HepG2 (cell line): ENCODE results near the gene GJB2. TPM values are rescaled to one million over a fixed set of nuclear protein-coding genes. Genes with fewer than 3 reads are reported as not detected.

Experiments
- ATAC-seq: fragments of 200-7000 bp; cut with Tn5 transposase; 3 replicates; pipeline ENCODE4 v1.9.1; 2020; ENCODE audit warnings: mild to moderate bottlenecking, moderate library complexity
- BruUV-seq: library from RNA; stranded (reverse); fragments of 400-500 nt; replicated peaks from 2 replicates; lab custom pipeline; 2021; lab: Mats Ljungman, UMichigan
- CTCF ChIA-PET: fragments of 300-600 bp; formaldehyde crosslinking; extraction: SDS; loops from one replicate; lab custom pipeline; 2021; ENCODE audit warnings: low total read pairs, inconsistent platforms, low intra/inter-chr PET ratio; lab: Yijun Ruan, JAX
- POLR2A ChIA-PET: fragments of 350-600 bp; sonication (Branson Sonifier 250); formaldehyde crosslinking; loops from one replicate; lab custom pipeline; 2020; ENCODE audit warnings: antibody characterized with exemption, inconsistent platforms; lab: Yijun Ruan, JAX
- DNase-seq: peaks from one replicate; pipeline ENCODE4 v3.0.0-alpha.2; 2015; ENCODE audit warnings: low spot score
- FAIRE-seq: peaks from 3 replicates; lab custom pipeline; 2011; peaks lifted over from hg19 to GRCh38; lab: Jason Lieb, UNC
- H2AFZ ChIP-seq: one replicate; pipeline ENCODE4 v1.6.1; 2011; ENCODE audit warnings: low read length, inconsistent platforms
- H3K27ac ChIP-seq: fragments of 300-600 bp; 3 replicates; pipeline ENCODE4 v1.8.0; 2011; ENCODE audit warnings: mixed run types, mild to moderate bottlenecking, mixed read lengths, low read length, inconsistent platforms; ENCODE audit not compliant: insufficient read depth; ENCODE audit errors: extremely low read length
- H3K27me3 ChIP-seq, 2 experiments: fragments of 200-600 bp in 1 of 2; 2 replicates in 1 of 2; 3 replicates in 1 of 2; pipeline versions ENCODE4 v1.6.0 to v1.8.0; 2011; ENCODE audit warnings: low read length in 2 of 2, mild to moderate bottlenecking in 2 of 2, moderate library complexity in 2 of 2, inconsistent platforms in 1 of 2; ENCODE audit not compliant: insufficient read depth in 2 of 2, control insufficient read depth in 1 of 2
- H3K36me3 ChIP-seq, 2 experiments: fragments of 200-600 bp in 1 of 2; replicated peaks in 1 of 2; 2 replicates in 1 of 2; 3 replicates in 1 of 2; pipeline versions ENCODE4 v1.5.1 to v1.8.0; 2011; ENCODE audit warnings: low read length in 2 of 2, inconsistent platforms in 1 of 2; ENCODE audit not compliant: insufficient read depth in 2 of 2, control insufficient read depth in 1 of 2
- H3K4me1 ChIP-seq: 2 replicates; pipeline ENCODE4 v1.5.1; 2012; ENCODE audit warnings: low read length, inconsistent platforms; ENCODE audit not compliant: insufficient read depth
- H3K4me2 ChIP-seq: 2 replicates; pipeline ENCODE4 v1.6.0; 2011; ENCODE audit warnings: low read depth, low read length, inconsistent platforms
- H3K4me3 ChIP-seq, 3 experiments: fragments of 200-600 bp in 1 of 3; sonication (generic), shearing (Covaris generic) in 1 of 3; replicated peaks in 1 of 3; 2 replicates each; pipeline ENCODE4 v1.5.1; 2011 to 2016; ENCODE audit warnings: low read length in 3 of 3, inconsistent platforms in 2 of 3, low read depth in 2 of 3, mild to moderate bottlenecking in 2 of 3, control low read depth in 1 of 3, mixed read lengths in 1 of 3; ENCODE audit not compliant: insufficient read depth in 1 of 3
- H3K79me2 ChIP-seq: one replicate; pipeline ENCODE4 v1.6.1; 2011; ENCODE audit warnings: low read length, inconsistent platforms; ENCODE audit not compliant: insufficient read depth
- H3K9ac ChIP-seq: 2 replicates; pipeline ENCODE4 v1.6.0; 2011; ENCODE audit warnings: mild to moderate bottlenecking, low read depth, low read length, inconsistent platforms; ENCODE audit not compliant: insufficient read depth
- H3K9me3 ChIP-seq: 2 replicates; pipeline ENCODE4 v1.5.1; 2012; ENCODE audit warnings: mild to moderate bottlenecking, low read length
- H4K20me1 ChIP-seq: 2 replicates; pipeline ENCODE4 v1.6.0; 2011; ENCODE audit warnings: inconsistent platforms, mild to moderate bottlenecking, low read length, moderate library complexity; ENCODE audit not compliant: insufficient read depth
- CEBPB ChIP-seq: IDR thresholded peaks from 2 replicates; pipeline ENCODE4 v1.6.1; 2011; ENCODE audit warnings: low read depth, low read length, improper control_type of control experiment, borderline replicate concordance
- FOXO1 ChIP-seq: sonication (generic); formaldehyde crosslinking; IDR thresholded peaks from 2 replicates; pipeline ENCODE4 v1.4.0; 2020; ENCODE audit warnings: missing genetic modification reagents
- ZC3H4 ChIP-seq: sonication (generic); formaldehyde crosslinking; IDR thresholded peaks from 2 replicates; pipeline ENCODE4 v1.4.0; 2020; ENCODE audit warnings: missing genetic modification reagents, borderline replicate concordance
- ZNF367 ChIP-seq: sonication (generic); formaldehyde crosslinking; IDR thresholded peaks from 2 replicates; pipeline ENCODE4 v1.4.0; 2020; ENCODE audit warnings: missing genetic modification reagents, borderline replicate concordance
- ZNF749 ChIP-seq: sonication (generic); formaldehyde crosslinking; IDR thresholded peaks from 2 replicates; pipeline ENCODE4 v1.8.0; 2022; ENCODE audit warnings: mild to moderate bottlenecking, missing genetic modification reagents, moderate library complexity, borderline replicate concordance
- WGBS: methylation state at CpG from one replicate; pipeline ENCODE4 v1.1.6; 2017; ENCODE audit warnings: low lambda C conversion rate; 5-methylcytosine and 5-hydroxymethylcytosine counted together
- in situ Hi-C: cut with HindIII; loops from 2 replicates; pipeline ENCODE4 v1.10.0; 2017; ENCODE audit warnings: low pct_unique_long_range_greater_than_20kb; ENCODE audit not compliant: extremely low pct_ligation_motif_present
- intact Hi-C: fragments of 100-400 bp; cut with micrococcal nuclease; formaldehyde crosslinking; loops from one replicate; pipeline ENCODE4 v1.10.0; 2022; ENCODE audit not compliant: unreplicated experiment
- polyA plus RNA-seq, 8 experiments: library from polyadenylated mRNA; depleted of rRNA in 3 of 8; stranded (reverse) in 7 of 8; unstranded in 1 of 8; fragments of >200 nt; fragmentation: Illumina TruSeq in 4 of 8; extraction: Trizol in 4 of 8; gene quantifications; 2 replicates each; pipeline versions ENCODE4 v1.2.1 to v1.2.3, GENCODE V29; 2011 to 2016; ENCODE audit warnings: low read depth in 4 of 8, missing spikeins in 1 of 8, mixed read lengths in 1 of 8; ENCODE audit not compliant: insufficient read depth in 1 of 8
- total RNA-seq, 5 experiments: library from RNA; depleted of rRNA; stranded (reverse); fragments of >200 nt; fragmentation: Illumina TruSeq; extraction: Trizol; gene quantifications; 2 replicates each; pipeline ENCODE4 v1.2.3, GENCODE V29; 2016; ENCODE audit warnings: low read depth in 1 of 5
- TF ChIP-seq, protein P1 (sequence below): sonication (generic); formaldehyde crosslinking; IDR thresholded peaks from 2 replicates; pipeline ENCODE4 v1.8.0; 2022; ENCODE audit warnings: mild to moderate bottlenecking, missing genetic modification reagents, moderate library complexity
- TF ChIP-seq, protein P2 (sequence below): sonication (generic); formaldehyde crosslinking; IDR thresholded peaks from 2 replicates; pipeline ENCODE4 v1.5.0; 2020; ENCODE audit warnings: mild to moderate bottlenecking, low read depth, missing genetic modification reagents, borderline replicate concordance
- TF ChIP-seq, protein P3 (sequence below): sonication (generic); formaldehyde crosslinking; IDR thresholded peaks from 2 replicates; pipeline ENCODE4 v1.5.0; 2020; ENCODE audit warnings: missing genetic modification reagents
- TF ChIP-seq, protein P4 (sequence below): sonication (generic); formaldehyde crosslinking; IDR thresholded peaks from 2 replicates; pipeline ENCODE4 v1.5.1; 2020; ENCODE audit warnings: mild to moderate bottlenecking, moderate library complexity, missing genetic modification reagents

GJB2 gene
- total and polyA plus RNA-seq, 2 of the 13 experiments (the other 11 are each of a cell fraction or from before 2014, with no cell fraction given), result 0.15 to 0.18 TPM

DNA sequence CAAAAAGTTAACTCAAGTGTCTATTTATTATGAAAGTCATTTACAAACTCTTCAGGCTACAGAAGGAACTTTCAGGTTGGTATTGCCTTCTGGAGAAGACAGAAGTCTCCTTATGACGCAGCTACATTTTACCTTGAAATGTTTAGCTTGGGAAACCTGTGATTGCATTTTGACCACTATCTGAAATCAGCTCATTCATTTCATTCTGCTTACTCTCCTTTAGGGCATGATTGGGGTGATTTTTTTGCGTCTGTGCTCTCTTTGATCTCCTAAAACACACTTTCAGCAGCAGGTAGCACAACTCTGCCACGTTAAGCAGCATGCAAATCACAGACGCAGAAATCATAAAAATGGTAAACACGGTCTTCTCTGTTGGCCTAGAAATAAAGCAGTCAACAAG, 29.8 kb upstream of the GJB2 start (continued):
- TF ChIP-seq, protein P1, sequence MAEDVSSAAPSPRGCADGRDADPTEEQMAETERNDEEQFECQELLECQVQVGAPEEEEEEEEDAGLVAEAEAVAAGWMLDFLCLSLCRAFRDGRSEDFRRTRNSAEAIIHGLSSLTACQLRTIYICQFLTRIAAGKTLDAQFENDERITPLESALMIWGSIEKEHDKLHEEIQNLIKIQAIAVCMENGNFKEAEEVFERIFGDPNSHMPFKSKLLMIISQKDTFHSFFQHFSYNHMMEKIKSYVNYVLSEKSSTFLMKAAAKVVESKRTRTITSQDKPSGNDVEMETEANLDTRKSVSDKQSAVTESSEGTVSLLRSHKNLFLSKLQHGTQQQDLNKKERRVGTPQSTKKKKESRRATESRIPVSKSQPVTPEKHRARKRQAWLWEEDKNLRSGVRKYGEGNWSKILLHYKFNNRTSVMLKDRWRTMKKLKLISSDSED (CRISPR knock-in tag), result no peak

DNA sequence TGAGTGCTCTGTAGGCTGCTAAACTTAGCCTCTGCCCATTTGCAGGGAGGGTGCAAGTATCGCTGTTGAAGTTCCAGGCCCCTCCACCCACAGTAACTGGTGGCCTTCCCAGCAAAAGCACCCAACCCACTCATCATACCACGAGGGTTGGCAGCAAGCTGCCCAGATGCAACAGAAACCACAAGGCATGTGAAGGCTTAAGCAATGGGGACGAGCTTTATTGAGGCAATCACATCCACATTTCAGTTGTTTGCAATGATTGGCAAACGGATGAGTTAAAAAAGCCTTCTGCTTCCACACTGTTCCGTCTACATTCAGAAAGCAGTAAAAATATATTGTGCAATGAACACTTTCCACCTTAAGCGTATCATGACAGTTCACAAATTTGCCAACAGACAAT, 29.0 kb upstream of the GJB2 start:
- CTCF ChIA-PET, result no interaction called here
- DNase-seq (no peak), ATAC-seq (no peak), FAIRE-seq (no peak)
- Histone ChIP-seq H3K9ac (no peak overlapping the region), H2AFZ (no peak overlapping the region), H3K79me2 (no peaks in the 10 kb centered on the region), H3K9me3 (no peaks in the 10 kb centered on the region), H3K4me2 (no peak overlapping the region), H4K20me1 (no peaks in the 10 kb centered on the region), H3K27ac (no peak overlapping the region), H3K36me3 (no peaks in the 10 kb centered on the region), H3K4me3 (no peak overlapping the region), H3K27me3 (peaks cover 1 to 13% of the 10 kb centered on the region in 2 experiments; a peak in 1 of 5 replicates), H3K4me1 (peaks cover 11% of the 10 kb centered on the region)
- in situ Hi-C loops (no loop called here), intact Hi-C loops (no loop called here)
- 27% methylated on average over 6 of the region's 6 CpGs for WGBS
- BruUV-seq, result no TSS peak
- POLR2A ChIA-PET, result no interaction called here
- no peak for TF ChIP-seq ZNF367 (CRISPR knock-in tag)
- no peak for TF ChIP-seq ZC3H4
- TF ChIP-seq, protein P2, sequence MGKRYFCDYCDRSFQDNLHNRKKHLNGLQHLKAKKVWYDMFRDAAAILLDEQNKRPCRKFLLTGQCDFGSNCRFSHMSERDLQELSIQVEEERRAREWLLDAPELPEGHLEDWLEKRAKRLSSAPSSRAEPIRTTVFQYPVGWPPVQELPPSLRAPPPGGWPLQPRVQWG (CRISPR knock-in tag), result no peak
- TF ChIP-seq ZNF749, result no peak
- TF ChIP-seq, protein P3, sequence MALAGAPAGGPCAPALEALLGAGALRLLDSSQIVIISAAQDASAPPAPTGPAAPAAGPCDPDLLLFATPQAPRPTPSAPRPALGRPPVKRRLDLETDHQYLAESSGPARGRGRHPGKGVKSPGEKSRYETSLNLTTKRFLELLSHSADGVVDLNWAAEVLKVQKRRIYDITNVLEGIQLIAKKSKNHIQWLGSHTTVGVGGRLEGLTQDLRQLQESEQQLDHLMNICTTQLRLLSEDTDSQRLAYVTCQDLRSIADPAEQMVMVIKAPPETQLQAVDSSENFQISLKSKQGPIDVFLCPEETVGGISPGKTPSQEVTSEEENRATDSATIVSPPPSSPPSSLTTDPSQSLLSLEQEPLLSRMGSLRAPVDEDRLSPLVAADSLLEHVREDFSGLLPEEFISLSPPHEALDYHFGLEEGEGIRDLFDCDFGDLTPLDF, result no peak
- peak; percentile 50 for TF ChIP-seq CEBPB
- no peak for TF ChIP-seq FOXO1
- TF ChIP-seq, protein P4, sequence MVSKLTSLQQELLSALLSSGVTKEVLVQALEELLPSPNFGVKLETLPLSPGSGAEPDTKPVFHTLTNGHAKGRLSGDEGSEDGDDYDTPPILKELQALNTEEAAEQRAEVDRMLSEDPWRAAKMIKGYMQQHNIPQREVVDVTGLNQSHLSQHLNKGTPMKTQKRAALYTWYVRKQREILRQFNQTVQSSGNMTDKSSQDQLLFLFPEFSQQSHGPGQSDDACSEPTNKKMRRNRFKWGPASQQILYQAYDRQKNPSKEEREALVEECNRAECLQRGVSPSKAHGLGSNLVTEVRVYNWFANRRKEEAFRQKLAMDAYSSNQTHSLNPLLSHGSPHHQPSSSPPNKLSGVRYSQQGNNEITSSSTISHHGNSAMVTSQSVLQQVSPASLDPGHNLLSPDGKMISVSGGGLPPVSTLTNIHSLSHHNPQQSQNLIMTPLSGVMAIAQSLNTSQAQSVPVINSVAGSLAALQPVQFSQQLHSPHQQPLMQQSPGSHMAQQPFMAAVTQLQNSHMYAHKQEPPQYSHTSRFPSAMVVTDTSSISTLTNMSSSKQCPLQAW (CRISPR knock-in tag), result no peak
